Epidermal melanocyte (primary cell): ENCODE results near the gene UBXN6.

Experiments used
- DNase-seq: peaks from one replicate; pipeline ENCODE4 v3.0.0; 2011; ENCODE audit warnings: low spot score; ENCODE audit not compliant: insufficient read length

Gene UBXN6

DNA sequence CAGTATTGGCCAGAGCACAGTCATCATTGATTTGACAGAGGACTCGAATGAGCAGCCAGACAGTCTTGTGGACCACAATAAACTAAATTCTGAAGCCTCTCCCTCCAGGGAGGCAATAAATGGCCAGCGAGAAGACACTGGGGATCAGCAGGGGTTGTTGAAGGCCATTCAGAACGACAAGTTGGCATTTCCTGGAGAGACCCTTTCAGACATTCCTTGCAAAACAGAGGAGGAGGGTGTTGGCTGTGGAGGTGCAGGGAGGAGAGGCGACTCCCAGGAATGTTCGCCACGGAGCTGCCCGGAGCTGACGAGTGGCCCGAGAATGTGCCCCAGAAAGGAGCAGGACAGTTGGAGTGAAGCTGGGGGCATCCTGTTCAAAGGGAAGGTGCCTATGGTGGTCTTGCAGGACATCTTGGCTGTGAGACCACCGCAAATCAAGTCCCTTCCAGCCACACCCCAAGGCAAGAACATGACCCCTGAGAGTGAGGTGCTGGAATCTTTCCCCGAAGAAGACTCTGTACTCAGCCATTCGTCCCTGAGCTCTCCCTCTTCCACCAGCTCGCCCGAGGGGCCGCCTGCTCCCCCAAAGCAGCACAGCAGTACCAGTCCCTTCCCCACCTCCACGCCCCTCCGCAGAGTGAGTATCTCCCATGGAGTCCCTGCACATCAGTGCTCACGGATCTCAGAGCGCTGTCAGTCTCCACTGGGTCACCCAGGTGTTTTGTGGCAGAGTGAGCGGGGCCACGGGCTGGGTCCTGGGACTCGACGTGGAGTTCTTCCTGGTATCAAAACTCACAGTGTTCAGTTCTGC, 48.3 kb downstream of the UBXN6 start:
- no peak for DNase-seq

GRCh38 chr19:4406626-4407025, 51.0 kb downstream of the UBXN6 start:
- DNase-seq = no peak

DNA sequence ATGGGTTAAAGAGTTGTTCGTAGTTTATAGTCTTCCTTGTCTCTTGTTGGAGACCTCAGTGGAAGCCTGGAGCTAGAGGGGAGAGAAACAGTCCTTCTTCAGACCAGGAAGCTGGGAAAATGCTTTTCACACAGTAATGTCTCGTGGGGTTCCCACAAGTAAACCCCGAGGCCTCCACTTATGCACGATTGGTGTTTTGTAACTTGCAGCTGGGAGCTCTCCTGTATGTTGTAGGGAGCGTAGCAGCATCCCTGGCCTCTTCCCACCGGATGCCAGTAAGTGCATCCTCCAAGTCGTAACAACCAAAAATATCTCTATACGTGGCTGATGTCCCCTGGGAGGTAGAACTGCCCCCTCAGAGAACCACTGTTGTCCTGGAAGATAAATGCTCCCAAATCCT, 51.6 kb downstream of the UBXN6 start:
- DNase-seq = peak; percentile 78

- DNase-seq = no peak
These were observed 54.4 kb downstream of the UBXN6 start for GRCh38 chr19:4403005-4403761.

DNA sequence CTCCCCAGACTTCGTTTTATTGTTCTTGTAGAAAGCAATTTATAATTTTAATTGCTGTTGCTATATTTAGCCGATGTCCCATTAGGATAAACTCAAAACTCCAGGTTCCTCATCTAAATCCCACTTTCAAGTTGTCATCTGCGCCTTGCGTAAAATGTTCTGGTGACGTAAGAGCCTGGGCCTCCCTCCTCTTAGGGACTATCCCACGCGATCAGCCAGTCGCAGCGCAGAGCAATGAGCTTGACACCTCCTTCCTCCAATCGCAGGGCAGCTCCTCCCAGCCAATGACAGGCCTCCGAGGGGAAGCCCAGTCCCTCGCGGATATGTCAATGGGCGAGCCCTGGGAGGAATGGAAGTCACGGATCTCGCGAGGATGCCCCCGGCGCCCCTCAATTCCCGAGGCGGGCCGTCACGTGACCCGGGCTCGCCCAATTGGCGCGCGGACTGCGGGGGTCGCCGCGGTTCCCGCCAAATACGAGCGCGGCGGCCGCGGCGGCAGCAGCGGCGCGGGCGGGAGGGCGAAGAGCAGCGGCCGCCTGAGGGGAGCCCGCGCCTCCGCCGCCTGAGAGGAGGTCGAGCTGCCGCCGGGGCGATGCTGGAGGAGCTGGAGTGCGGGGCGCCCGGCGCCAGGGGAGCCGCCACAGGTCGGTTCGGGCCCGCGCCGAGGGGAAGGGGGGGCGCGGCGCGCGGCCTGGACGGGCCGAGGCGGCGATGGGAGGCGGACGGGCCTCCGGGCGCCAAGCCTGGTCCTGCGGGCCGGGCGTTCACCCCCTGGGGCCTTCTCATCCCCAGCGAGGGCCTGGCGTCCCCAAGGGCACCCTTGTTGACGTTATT, 55.2 kb downstream of the UBXN6 start, which contains the start of gene CHAF1A:
CHAF1A (plus strand) TSS at position 470 of the 834 bp plus-strand sequence; CDS start at position 593, 123 bp downstream.
- peak; percentile 100 for DNase-seq

GRCh38 chr19:4401769-4402170, 55.8 kb downstream of the UBXN6 start:
- DNase-seq = no peak

DNA sequence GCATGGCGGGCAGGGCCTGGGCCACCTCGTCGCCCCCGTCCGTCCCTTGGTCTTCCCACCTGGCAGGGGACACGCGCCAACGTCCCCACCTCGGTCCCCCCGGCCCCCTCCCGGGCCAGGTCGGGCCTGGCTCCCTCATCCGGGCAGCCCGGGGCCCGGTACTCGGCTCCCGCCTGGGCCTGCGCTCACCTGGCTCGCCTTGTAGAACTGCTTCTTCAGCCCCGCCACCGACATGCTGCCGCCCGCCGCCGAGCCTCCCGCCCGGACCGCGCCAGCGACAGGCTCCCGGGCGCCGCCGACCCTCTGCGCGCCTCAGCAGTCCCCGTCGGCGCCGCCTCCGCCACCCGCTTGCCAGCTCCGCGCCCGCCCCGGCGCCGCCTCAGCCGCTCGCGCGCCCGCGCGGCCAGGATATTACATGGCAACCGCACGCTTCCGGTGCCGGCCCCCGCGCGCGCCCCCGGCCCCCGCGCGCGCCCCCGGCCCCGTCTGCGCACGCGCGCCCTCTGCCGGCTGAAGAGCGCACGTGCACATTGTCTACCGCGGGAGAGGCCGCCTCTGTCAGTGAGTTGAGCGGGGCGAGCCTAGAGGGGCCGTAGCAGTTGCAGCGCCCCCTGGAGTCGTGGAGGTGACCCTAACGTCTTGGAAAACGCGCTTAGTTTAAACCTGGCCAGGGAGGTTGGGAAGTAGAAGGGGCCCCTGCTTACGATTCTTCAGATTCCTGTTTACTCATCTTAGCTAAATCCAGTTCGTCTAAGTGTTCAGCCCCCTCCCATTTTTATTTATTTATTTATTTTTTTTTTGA, 57.3 kb downstream of the UBXN6 start, which contains the start of gene SH3GL1:
SH3GL1 (minus strand) TSS at position 413 of the 802 bp plus-strand sequence; CDS start at position 234, 179 bp downstream.
- DNase-seq = peak; percentile 64

DNA sequence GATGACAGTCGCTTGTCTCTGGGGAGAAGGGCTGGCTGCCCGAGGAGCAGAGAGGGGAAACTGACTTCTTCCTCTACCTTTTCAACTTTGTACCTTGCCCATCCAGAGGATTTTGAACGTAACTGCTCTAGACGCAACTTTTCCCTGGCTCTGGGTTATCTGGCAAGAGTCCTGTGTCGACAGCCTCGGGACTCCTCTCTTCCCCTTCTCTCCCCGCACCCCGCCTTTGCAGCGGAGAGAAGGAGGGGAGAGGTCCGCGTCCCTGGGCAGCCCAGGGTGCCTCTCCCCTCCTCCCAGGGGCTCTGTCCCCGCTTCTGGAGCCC, 57.8 kb downstream of the UBXN6 start:
- DNase-seq = no peak

DNA sequence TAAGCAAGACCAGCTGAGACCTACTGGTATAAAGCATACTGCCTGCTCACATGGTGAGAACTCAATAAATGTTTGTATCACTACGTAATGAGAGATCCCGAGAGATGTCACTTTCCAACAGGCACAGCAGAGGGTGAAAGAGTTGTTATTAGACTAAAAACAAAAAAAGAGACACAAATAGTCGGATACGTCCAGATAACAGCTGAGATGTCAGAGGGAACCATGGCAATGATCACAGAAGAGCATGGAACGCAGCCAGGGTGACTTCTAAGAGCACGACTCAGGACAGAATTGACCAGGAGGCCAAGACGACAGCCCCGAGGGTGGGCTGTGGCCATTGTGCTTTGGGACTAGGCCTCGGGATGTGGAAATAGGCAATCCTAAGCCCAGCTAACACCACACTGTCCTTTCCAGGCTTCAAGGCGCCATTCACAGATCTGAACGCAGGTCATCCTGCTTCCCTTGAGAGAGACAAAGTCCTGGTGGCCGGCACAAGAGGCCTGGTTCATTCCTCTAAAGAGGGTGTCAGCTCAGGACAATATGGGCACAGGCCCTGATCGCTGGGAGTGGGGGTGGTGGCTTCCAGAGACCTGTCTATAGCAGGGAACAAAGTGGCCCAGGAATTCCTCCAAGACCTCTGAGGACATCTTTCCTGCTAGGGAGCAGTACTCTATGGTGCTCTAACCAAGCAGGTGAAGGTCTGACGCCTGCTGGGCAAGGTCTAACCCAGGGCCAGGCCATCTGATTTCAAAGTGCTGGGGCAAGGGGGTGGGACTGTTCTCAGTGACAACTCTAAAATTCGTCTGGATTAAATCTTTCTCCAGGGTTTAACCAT, 60.4 kb downstream of the UBXN6 start:
- DNase-seq = no peak
